ENCODE data around the gene COL4A2. TPM values are rescaled to one million over a fixed set of nuclear protein-coding genes. Genes with fewer than 3 reads are reported as not detected.

COL4A2 gene
- total RNA-seq, 1 donor from 2014 or later: 60.9 TPM

- Mint-ChIP-seq H3K9me3 (ENCODE audit: unreplicated experiment) (peaks cover 20% of the 10 kb centered on the region), H3K36me3 (ENCODE audit: unreplicated experiment) (peaks cover 3% of the 10 kb centered on the region), H3K4me1 (ENCODE audit: low read depth, unreplicated experiment) (peaks cover 19% of the 10 kb centered on the region), H3K27ac (ENCODE audit: unreplicated experiment) (no peak overlapping the region), H3K27me3 (ENCODE audit: unreplicated experiment) (peaks cover 10% of the 10 kb centered on the region), H3K4me3 (ENCODE audit: unreplicated experiment) (no peak overlapping the region)
- TF ChIP-seq, protein P1, sequence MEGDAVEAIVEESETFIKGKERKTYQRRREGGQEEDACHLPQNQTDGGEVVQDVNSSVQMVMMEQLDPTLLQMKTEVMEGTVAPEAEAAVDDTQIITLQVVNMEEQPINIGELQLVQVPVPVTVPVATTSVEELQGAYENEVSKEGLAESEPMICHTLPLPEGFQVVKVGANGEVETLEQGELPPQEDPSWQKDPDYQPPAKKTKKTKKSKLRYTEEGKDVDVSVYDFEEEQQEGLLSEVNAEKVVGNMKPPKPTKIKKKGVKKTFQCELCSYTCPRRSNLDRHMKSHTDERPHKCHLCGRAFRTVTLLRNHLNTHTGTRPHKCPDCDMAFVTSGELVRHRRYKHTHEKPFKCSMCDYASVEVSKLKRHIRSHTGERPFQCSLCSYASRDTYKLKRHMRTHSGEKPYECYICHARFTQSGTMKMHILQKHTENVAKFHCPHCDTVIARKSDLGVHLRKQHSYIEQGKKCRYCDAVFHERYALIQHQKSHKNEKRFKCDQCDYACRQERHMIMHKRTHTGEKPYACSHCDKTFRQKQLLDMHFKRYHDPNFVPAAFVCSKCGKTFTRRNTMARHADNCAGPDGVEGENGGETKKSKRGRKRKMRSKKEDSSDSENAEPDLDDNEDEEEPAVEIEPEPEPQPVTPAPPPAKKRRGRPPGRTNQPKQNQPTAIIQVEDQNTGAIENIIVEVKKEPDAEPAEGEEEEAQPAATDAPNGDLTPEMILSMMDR (IDR thresholded peaks at IDR 0.05; ENCODE audit: partially characterized antibody, unreplicated experiment): no peak
- DNase-seq: no peak
Observed at GRCh38 chr13:110382830-110383229, 75.7 kb downstream of the COL4A2 start.

DNA sequence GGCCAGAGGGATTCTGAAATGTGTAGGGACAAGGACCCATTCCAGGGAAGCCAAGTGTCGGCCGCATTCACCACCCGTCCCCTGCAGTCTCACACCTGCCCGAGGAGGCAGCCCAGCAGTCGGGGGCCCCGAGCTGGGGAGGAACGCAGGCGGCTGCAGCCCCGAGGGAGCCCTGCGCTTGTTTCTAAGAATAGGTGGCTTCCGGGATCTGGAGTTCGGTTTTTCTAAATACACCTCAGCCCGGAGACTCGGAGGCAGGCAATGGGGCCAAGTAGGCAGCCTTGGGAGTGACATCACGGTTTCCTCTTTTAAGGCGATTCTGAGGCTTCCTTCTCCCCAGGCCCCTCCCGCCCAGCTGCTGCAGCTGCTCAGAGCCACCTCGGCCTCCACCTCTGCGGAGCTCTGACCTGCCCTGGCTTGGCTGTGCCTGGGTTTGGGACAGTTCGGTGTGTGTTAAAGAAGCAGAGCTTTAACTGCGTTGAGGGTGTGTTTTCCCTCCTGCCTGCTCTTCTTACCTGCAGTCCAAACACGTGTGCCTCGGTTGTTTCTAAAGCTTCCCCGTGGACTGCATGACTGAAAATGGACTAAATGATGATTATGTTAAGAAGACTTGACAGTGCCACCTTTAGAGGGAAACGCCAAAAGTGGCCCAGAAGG is 80.5 kb downstream of the COL4A2 start:
- TF ChIP-seq, protein P1 (IDR thresholded peaks at IDR 0.05; ENCODE audit: partially characterized antibody, unreplicated experiment): no peak
- Mint-ChIP-seq H3K9me3 (ENCODE audit: unreplicated experiment) (peaks cover 17% of the 10 kb centered on the region), H3K27me3 (ENCODE audit: unreplicated experiment) (peaks cover 8% of the 10 kb centered on the region), H3K36me3 (ENCODE audit: unreplicated experiment) (peaks cover 8% of the 10 kb centered on the region), H3K4me1 (ENCODE audit: low read depth, unreplicated experiment) (peaks cover 22% of the 10 kb centered on the region), H3K4me3 (ENCODE audit: unreplicated experiment) (no peak overlapping the region), H3K27ac (ENCODE audit: unreplicated experiment) (no peak overlapping the region)
- no peak for DNase-seq

DNA sequence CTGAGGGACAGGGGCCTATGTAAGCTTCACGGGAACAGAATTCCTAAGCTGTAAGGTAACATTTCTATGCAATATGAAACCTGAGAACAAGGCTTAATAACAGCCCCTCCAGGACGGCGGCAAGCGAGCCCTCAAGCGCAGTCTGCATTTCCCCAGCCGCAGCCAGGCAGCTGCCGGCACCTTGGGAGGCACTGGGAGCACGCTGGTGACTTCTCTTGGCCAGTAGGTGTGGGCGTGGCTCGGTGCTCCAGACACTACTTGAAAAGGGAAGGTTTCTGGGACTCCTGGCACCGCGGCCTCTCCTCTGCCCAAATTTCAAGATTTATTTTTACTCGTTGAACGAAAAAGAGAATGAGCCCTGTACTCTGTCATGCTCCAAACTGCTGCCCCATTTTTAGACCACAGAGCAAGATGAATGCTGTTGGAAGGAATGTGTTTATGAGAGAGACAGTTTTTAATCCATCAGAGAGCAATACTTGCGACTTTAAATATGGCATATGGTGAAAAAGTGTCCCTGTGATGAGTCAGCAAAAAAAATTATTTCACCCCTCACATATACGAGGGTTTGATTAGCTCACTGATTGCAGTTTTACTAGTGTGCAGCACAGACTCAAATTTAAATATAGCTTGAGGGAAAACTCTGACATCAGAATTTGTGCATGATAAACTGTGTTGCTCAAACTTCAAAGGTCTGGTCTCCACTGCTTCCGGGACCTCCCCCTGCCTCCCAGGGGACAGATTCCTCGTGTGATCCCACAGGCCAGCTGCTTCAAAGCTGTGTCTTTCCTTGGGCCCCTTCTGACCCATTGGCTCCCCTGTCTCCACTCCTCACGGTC is 81.2 kb downstream of the COL4A2 start:
- Mint-ChIP-seq H3K4me1 (ENCODE audit: low read depth, unreplicated experiment) (peaks cover 22% of the 10 kb centered on the region), H3K27ac (ENCODE audit: unreplicated experiment) (peak overlapping the region; percentile 22), H3K9me3 (ENCODE audit: unreplicated experiment) (peaks cover 16% of the 10 kb centered on the region), H3K27me3 (ENCODE audit: unreplicated experiment) (peaks cover 8% of the 10 kb centered on the region), H3K4me3 (ENCODE audit: unreplicated experiment) (peak overlapping the region; percentile 17), H3K36me3 (ENCODE audit: unreplicated experiment) (peaks cover 8% of the 10 kb centered on the region)
- DNase-seq: no peak
- TF ChIP-seq, protein P1 (IDR thresholded peaks at IDR 0.05; ENCODE audit: partially characterized antibody, unreplicated experiment): no peak

DNA sequence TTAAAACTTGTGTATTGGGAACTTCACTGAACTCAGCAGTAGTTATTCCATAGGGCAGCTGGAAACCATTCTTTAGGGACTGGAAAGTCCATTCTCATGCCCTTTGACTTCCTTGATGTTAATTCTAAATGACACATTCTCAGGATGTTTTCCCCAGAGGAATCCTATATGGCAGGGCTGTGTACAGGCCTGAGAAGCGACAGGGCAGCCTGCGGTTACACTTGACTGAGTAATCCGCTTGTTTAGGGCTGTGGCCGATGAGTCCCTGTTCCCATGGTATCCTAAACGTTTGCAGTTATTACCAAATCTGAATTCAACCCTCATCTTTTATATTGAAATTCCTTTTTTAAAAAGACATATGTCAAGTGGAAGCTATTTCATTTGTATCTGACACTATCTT is 83.5 kb downstream of the COL4A2 start:
- no peak overlapping the region for H3K27ac Mint-ChIP-seq (ENCODE audit: unreplicated experiment)
- H3K27me3 Mint-ChIP-seq (ENCODE audit: unreplicated experiment): peaks cover 3% of the 10 kb centered on the region
- TF ChIP-seq, protein P1 (IDR thresholded peaks at IDR 0.05; ENCODE audit: partially characterized antibody, unreplicated experiment): no peak
- H3K4me1 Mint-ChIP-seq (ENCODE audit: low read depth, unreplicated experiment): peaks cover 17% of the 10 kb centered on the region
- DNase-seq: no peak
- peaks cover 7% of the 10 kb centered on the region for H3K9me3 Mint-ChIP-seq (ENCODE audit: unreplicated experiment)
- H3K36me3 Mint-ChIP-seq (ENCODE audit: unreplicated experiment): peaks cover 5% of the 10 kb centered on the region
- no peak overlapping the region for H3K4me3 Mint-ChIP-seq (ENCODE audit: unreplicated experiment)

- Mint-ChIP-seq H3K36me3 (ENCODE audit: unreplicated experiment) (peaks cover 5% of the 10 kb centered on the region), H3K27ac (ENCODE audit: unreplicated experiment) (no peak overlapping the region)
Observed at GRCh38 chr13:110391273-110391672, 84.2 kb downstream of the COL4A2 start.

More at GRCh38 chr13:110391273-110391672, 84.2 kb downstream of the COL4A2 start:
- Mint-ChIP-seq H3K4me1 (ENCODE audit: low read depth, unreplicated experiment) (peaks cover 17% of the 10 kb centered on the region), H3K27me3 (ENCODE audit: unreplicated experiment) (peaks cover 3% of the 10 kb centered on the region), H3K9me3 (ENCODE audit: unreplicated experiment) (peaks cover 5% of the 10 kb centered on the region), H3K4me3 (ENCODE audit: unreplicated experiment) (no peak overlapping the region)
- TF ChIP-seq, protein P1 (IDR thresholded peaks at IDR 0.05; ENCODE audit: partially characterized antibody, unreplicated experiment): no peak
- no peak for DNase-seq
